AG10803 (cell line): ENCODE measurements around the gene PRSS56.

Source experiments
- DNase-seq: peaks from one replicate; pipeline ENCODE4 v3.0.0; 2010; ENCODE audit warnings: low read depth
- H3K4me3 ChIP-seq: 2 replicates; pipeline ENCODE4 v1.5.1; 2011; ENCODE audit warnings: mild to moderate bottlenecking, low read length, control low read depth
- CTCF ChIP-seq: conservative IDR thresholded peaks from 2 replicates; pipeline ENCODE4 v1.5.1; 2011; ENCODE audit warnings: mild to moderate bottlenecking, low read length, control low read depth, inconsistent platforms

The PRSS56 gene

DNA sequence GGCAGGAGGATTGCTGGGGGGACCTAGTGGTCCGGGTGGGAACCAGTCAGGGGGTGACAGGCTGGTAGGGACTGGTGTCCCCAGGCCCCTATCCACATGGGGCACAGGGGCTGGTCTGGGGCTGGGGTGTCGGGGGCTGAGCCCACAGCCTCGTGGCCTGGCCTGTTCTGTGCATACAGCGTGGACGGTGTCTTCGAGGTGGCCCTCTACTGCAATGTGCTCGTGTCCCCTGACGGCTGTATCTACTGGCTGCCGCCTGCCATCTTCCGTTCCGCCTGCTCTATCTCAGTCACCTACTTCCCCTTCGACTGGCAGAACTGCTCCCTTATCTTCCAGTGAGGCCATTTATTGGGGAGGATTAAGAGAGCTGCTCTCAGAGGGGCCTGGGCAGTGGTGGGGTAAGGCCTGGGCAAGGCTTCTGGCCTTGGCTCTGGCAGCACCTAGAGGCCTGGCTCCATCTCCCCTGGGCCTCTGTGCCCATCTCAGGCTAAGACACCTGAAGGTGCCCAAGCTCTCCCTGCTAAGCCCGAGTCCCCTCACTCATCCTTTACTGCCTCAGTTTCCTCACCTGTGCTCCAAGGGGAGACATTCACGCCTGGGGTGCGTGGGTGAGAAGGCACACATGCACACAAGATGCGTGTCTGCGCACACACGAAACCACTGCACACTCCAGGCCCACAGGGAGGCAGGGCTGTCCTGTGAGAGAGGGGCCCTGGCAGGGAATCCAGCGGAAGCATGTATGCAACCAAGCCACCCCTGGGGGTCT is 21.2 kb downstream of the PRSS56 start:
- H3K4me3 ChIP-seq: no peak overlapping the region
- no peak for DNase-seq
- TF ChIP-seq CTCF: no peak

DNA sequence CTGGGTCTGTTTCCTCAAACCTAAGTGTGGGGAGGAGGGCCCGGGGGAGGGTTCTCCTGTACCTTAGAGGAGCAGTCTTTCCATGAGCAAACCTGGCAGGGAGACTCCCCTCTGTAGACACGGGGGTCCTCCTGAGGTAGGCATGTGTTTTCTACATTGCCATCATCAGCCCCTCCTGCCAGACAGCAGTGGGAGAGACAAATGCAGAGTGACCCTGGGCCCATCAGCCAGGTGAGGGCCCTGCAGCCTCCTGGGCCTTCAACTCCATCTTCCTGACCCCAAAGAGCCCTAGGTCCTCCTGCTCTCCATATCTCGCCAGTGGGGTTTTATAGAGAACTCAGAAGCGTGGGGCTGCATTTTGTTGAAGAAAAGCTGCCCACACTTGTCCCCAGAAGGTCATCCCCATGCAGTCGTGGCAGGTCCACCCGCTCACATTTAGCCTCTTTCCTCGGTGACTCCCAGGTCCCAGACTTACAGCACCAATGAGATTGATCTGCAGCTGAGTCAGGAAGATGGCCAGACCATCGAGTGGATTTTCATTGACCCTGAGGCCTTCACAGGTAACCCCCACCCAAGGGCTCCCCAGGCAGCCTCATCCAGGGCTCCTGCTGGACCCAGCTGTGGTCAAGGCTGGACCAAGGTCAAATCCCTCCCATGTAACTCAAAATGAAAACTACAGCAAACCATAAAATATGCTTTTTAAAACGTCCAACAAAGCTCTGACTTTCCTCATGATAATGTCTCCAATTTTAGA is 21.9 kb downstream of the PRSS56 start:
- no peak for TF ChIP-seq CTCF
- DNase-seq: no peak
- no peak overlapping the region for H3K4me3 ChIP-seq

DNA sequence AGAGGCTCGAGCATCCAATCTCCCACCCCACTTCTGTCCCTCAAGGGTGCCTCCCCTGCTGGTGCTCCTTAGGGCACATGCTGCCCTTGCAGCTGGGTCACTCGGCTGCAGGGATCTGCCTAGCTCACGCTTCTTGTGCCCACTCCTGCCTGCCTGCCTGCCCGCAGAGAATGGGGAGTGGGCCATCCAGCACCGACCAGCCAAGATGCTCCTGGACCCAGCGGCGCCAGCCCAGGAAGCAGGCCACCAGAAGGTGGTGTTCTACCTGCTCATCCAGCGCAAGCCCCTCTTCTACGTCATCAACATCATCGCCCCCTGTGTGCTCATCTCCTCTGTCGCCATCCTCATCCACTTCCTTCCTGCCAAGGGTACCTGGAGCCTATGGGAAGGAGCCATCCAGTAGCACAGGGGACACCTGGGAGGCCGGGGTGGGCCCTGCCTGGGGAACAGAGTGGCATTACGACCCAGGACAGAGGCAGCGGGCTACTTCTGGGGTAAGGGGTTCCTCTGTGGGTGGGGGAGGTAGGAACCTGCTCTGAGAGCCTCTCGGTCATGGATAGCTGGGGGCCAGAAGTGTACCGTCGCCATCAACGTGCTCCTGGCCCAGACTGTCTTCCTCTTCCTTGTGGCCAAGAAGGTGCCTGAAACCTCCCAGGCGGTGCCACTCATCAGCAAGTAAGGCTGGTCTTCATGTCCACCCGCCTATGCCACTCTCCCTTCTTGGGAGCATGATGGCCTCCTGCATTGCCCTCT is 22.7 kb downstream of the PRSS56 start:
- DNase-seq: no peak
- no peak overlapping the region for H3K4me3 ChIP-seq
- TF ChIP-seq CTCF: no peak

GRCh38 chr2:232543491-232543890 is 23.3 kb downstream of the PRSS56 start:
- DNase-seq: no peak

DNA sequence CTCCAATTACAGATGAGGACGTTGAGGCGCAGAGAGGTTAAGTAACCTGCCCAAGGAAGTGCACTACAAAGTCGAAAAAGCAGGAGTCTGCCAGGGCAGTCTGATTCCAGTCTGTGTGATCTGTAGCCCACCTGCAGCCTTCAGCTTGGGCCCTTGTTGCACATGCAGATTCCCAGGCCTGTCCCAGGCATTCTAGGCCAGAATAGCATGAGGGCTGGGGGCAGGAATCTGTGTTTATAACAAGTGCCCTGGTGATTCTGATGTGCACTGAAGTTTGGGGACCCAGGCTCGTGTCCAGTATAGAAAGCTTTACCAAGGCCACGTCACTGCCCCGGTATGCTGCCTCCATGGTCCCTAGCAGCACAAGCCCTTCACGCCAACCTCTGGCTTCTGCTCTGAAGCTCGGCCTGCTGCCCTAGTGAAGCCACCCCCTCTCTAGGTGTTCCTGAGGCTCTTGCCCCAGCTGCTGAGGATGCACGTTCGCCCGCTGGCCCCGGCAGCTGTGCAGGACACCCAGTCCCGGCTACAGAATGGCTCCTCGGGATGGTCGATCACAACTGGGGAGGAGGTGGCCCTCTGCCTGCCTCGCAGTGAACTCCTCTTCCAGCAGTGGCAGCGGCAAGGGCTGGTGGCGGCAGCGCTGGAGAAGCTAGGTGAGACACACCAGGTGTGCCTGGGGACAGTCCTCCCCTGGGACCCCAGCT is 23.9 kb downstream of the PRSS56 start:
- no peak for DNase-seq
- no peak overlapping the region for H3K4me3 ChIP-seq
- no peak for TF ChIP-seq CTCF

More at GRCh38 chr2:232543491-232543890, 23.3 kb downstream of the PRSS56 start:
- no peak for TF ChIP-seq CTCF
- no peak overlapping the region for H3K4me3 ChIP-seq

GRCh38 chr2:232544674-232545073 is 24.5 kb downstream of the PRSS56 start:
- TF ChIP-seq CTCF: no peak
- no peak overlapping the region for H3K4me3 ChIP-seq
- no peak for DNase-seq
